WTC11 (cell line): ENCODE data around the gene SLC6A4. TPM values are rescaled to one million over a fixed set of nuclear protein-coding genes. Genes with fewer than 3 reads are reported as not detected.

Source experiments
- ATAC-seq: fragments of 200-7000 bp; cut with Tn5 transposase; 2 replicates; pipeline ENCODE4 v1.10.0; 2021; ENCODE audit warnings: mild to moderate bottlenecking, moderate library complexity
- CTCF ChIA-PET: fragments of 300-600 bp; sonication (Branson Sonifier 250); formaldehyde crosslinking; loops from one replicate; lab custom pipeline; 2021; ENCODE audit warnings: antibody characterized with exemption; lab: Charles Lee
- POLR2A ChIA-PET: fragments of 350-600 bp; sonication (Branson Sonifier 250); formaldehyde crosslinking; loops from one replicate; lab custom pipeline; 2021; ENCODE audit warnings: antibody characterized with exemption; lab: Charles Lee
- DNase-seq: peaks from one replicate; pipeline ENCODE4 v3.0.0; 2021; ENCODE audit warnings: low spot score
- H3K27ac Mint-ChIP-seq: 2 replicates; pipeline ENCODE4 v1.8.0; 2021; ENCODE audit warnings: mixed read lengths
- H3K27me3 Mint-ChIP-seq: 2 replicates; pipeline ENCODE4 v1.8.0; 2021; ENCODE audit warnings: low read depth, mild to moderate bottlenecking, moderate library complexity, mixed read lengths
- H3K36me3 Mint-ChIP-seq: 2 replicates; pipeline ENCODE4 v1.8.0; 2021; ENCODE audit warnings: mixed read lengths
- H3K4me1 Mint-ChIP-seq: 2 replicates; pipeline ENCODE4 v1.8.0; 2022; ENCODE audit warnings: mixed read lengths
- H3K4me3 Mint-ChIP-seq: 2 replicates; pipeline ENCODE4 v1.8.0; 2021; ENCODE audit warnings: mild to moderate bottlenecking, moderate library complexity, mixed read lengths
- H3K9me3 Mint-ChIP-seq: 2 replicates; pipeline ENCODE4 v1.8.0; 2021; ENCODE audit warnings: mixed read lengths
- AFF4 ChIP-seq: sonication (generic); formaldehyde crosslinking; IDR thresholded peaks from 2 replicates; pipeline ENCODE4 v1.8.1; 2023; ENCODE audit warnings: mild to moderate bottlenecking, missing genetic modification reagents, borderline replicate concordance
- E2F4 ChIP-seq: sonication (generic); formaldehyde crosslinking; IDR thresholded peaks from 2 replicates; pipeline ENCODE4 v1.8.1; 2022; ENCODE audit warnings: low read depth, mild to moderate bottlenecking, moderate library complexity, missing genetic modification reagents, borderline replicate concordance
- ELF4 ChIP-seq: sonication (generic); formaldehyde crosslinking; IDR thresholded peaks from 2 replicates; pipeline ENCODE4 v1.8.1; 2022; ENCODE audit warnings: low read depth, mild to moderate bottlenecking, moderate library complexity, missing genetic modification reagents
- GABPB1 ChIP-seq: sonication (generic); formaldehyde crosslinking; IDR thresholded peaks from 2 replicates; pipeline ENCODE4 v1.8.1; 2023; ENCODE audit warnings: mild to moderate bottlenecking, missing genetic modification reagents
- GRHL2 ChIP-seq: fragments of 250-450 bp; sonication (Bioruptor Pico); IDR thresholded peaks from 2 replicates; pipeline ENCODE4 v1.8.0; 2022; ENCODE audit warnings: mild to moderate bottlenecking, moderate library complexity; ENCODE audit not compliant: insufficient replicate concordance, severe bottlenecking
- JAZF1 ChIP-seq: fragments of 250-450 bp; sonication (Bioruptor Pico); IDR thresholded peaks from 2 replicates; pipeline ENCODE4 v1.9.0; 2021; ENCODE audit warnings: moderate library complexity, mild to moderate bottlenecking, inconsistent platforms
- ZBTB43 ChIP-seq: sonication (generic); formaldehyde crosslinking; IDR thresholded peaks from 2 replicates; pipeline ENCODE4 v1.8.1; 2023; ENCODE audit warnings: mild to moderate bottlenecking, missing genetic modification reagents
- ZNF232 ChIP-seq: sonication (generic); formaldehyde crosslinking; IDR thresholded peaks from 2 replicates; pipeline ENCODE4 v1.8.0; 2022; ENCODE audit warnings: mild to moderate bottlenecking, missing genetic modification reagents
- ZNF281 ChIP-seq: sonication (generic); formaldehyde crosslinking; IDR thresholded peaks from 2 replicates; pipeline ENCODE4 v1.8.0; 2023; ENCODE audit warnings: mild to moderate bottlenecking, missing genetic modification reagents
- total RNA-seq: library from RNA; stranded (reverse); gene quantifications from 3 replicates; pipeline ENCODE4 v1.2.3, GENCODE V29; 2021
- TF ChIP-seq, protein P1 (sequence below): sonication (generic); formaldehyde crosslinking; IDR thresholded peaks from 2 replicates; pipeline ENCODE4 v1.8.1; 2022; ENCODE audit warnings: missing genetic modification reagents, borderline replicate concordance
- TF ChIP-seq, protein P2 (sequence below): sonication (generic); formaldehyde crosslinking; IDR thresholded peaks from 2 replicates; pipeline ENCODE4 v1.8.0; 2022; ENCODE audit warnings: mild to moderate bottlenecking, missing genetic modification reagents

SLC6A4 gene
- total RNA-seq, 1 experiment from 2014 or later, result 0.13 TPM

DNA sequence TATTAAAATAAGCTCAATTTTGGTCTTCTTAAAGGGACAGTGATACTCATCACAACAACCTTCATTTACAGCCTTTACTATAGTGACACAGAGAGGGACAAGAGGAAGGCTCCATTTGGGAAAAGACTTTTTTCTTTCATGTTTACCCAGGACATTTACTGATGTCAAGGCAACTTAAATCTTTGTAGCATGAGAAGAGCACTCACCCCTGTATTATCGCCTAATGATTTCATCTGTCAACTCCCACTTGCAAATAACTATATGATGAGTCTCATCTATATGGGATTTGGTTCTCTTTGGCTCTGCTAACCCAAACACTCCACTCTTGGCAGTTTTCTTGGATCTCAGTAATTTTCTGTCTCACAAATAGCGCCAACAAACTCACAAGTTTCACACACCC is 32.1 kb upstream of the SLC6A4 start:
- Mint-ChIP-seq H3K36me3 (peaks cover 42% of the 10 kb centered on the region), H3K4me3 (no peak overlapping the region), H3K27ac (no peak overlapping the region), H3K27me3 (no peaks in the 10 kb centered on the region), H3K4me1 (peaks cover 3% of the 10 kb centered on the region; the same call in 1 of the 2 replicates), H3K9me3 (no peaks in the 10 kb centered on the region)
- ChIA-PET POLR2A (no interaction called here), CTCF (no interaction called here)
- DNase-seq, result no peak
- TF ChIP-seq JAZF1 (CRISPR knock-in tag), result no peak
- no peak for ATAC-seq

GRCh38 chr17:30263552-30264333 is 28.2 kb upstream of the SLC6A4 start:
- Mint-ChIP-seq H3K9me3 (no peaks in the 10 kb centered on the region), H3K36me3 (peaks cover 29% of the 10 kb centered on the region), H3K27me3 (no peaks in the 10 kb centered on the region), H3K4me1 (no peaks in the 10 kb centered on the region), H3K4me3 (no peak overlapping the region), H3K27ac (no peak overlapping the region)
- ATAC-seq, result no peak
- DNase-seq, result no peak
- ChIA-PET POLR2A (no interaction called here), CTCF (interaction anchor here (0.9 kb wide), 1 partner anchor 159 kb away, joined by 3 read pairs; no protein-coding TSS in a partner anchor)
- TF ChIP-seq ZNF232 (CRISPR knock-in tag) (no peak), ZNF281 (CRISPR knock-in tag) (no peak), GABPB1 (CRISPR knock-in tag) (no peak), ELF4 (no peak), AFF4 (no peak), ZBTB43 (CRISPR knock-in tag) (no peak), GRHL2 (CRISPR knock-in tag) (no peak), E2F4 (no peak)
- TF ChIP-seq, protein P1, sequence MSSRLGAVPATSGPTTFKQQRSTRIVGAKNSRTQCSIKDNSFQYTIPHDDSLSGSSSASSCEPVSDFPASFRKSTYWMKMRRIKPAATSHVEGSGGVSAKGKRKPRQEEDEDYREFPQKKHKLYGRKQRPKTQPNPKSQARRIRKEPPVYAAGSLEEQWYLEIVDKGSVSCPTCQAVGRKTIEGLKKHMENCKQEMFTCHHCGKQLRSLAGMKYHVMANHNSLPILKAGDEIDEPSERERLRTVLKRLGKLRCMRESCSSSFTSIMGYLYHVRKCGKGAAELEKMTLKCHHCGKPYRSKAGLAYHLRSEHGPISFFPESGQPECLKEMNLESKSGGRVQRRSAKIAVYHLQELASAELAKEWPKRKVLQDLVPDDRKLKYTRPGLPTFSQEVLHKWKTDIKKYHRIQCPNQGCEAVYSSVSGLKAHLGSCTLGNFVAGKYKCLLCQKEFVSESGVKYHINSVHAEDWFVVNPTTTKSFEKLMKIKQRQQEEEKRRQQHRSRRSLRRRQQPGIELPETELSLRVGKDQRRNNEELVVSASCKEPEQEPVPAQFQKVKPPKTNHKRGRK, result no peak
- TF ChIP-seq, protein P2, sequence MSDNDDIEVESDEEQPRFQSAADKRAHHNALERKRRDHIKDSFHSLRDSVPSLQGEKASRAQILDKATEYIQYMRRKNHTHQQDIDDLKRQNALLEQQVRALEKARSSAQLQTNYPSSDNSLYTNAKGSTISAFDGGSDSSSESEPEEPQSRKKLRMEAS, result no peak
